Measurements from ENCODE around the gene ST6GALNAC6.
"Not testable (repeated sequence)": the region's sequence is repeated elsewhere in the genome, so short reads cannot be mapped to it uniquely, and the experiment has no call there.

The ST6GALNAC6 gene

DNA sequence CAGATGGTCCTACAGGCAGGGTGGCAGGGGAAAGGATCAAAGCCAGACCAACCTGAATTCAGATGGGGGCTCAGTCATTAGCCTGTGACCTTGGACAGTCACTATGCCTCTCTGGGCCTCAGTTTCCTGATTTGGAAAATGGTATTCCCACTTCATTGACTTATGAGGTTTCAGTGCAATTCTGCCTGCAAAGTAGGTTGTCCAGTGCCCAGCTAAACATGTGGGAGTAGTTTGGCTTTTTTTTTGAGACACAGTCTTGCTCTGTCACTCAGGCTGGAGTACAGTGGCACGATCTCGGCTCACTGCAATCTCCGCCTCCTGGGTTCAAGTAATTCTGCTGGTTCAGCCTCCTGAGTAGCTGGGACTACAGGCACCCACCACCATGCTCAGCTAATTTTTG lies 62.8 kb downstream of the ST6GALNAC6 start:
- not testable (repeated sequence) for H3K27me3 Mint-ChIP-seq, H3K36me3 Mint-ChIP-seq, H3K4me3 Mint-ChIP-seq, DNase-seq, H3K9me3 Mint-ChIP-seq, H3K27ac Mint-ChIP-seq
- CTCF ChIA-PET = interaction anchor here (1.3 kb wide), 2 partner anchors 34 to 102 kb away, joined by 4 to 5 read pairs; partner anchors contain the start of gene TOR2A
- peaks cover 13% of the 10 kb centered on the region for H3K4me1 Mint-ChIP-seq

DNA sequence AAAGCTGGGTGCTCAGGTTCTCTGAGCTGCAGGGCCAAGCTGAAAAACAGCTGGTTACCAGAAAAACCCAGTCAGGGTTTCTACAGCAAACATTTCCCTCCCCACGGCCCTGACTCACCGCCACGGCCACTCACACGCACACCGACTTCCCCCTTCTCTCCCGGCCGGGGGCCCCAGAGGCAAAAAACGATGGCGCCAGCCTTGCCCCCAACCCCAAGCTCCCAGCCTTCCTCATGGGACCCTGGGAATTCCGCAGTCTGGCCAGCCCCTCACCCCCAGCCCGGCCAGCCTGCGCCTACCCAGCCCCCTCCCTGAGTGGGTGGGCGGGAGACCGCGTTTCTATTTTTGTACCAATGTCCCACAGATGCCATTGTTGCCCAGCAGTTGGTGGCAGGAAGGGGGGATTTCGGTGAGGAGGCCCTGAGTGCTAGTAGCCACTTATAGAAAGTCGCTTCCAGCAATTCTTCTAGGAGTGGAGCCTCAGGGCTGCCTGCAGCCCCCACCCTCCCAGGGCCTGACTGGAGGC lies 63.3 kb downstream of the ST6GALNAC6 start:
- H3K27me3 Mint-ChIP-seq = no peaks in the 10 kb centered on the region
- H3K36me3 Mint-ChIP-seq = no peaks in the 10 kb centered on the region
- no peaks in the 10 kb centered on the region for H3K9me3 Mint-ChIP-seq
- no peak for DNase-seq
- CTCF ChIA-PET = interaction anchor here (1.3 kb wide), 1 partner anchor 34 kb away, joined by 5 read pairs; no protein-coding TSS in a partner anchor
- peaks cover 13% of the 10 kb centered on the region for H3K4me1 Mint-ChIP-seq
- H3K27ac Mint-ChIP-seq = no peak overlapping the region
- no peak overlapping the region for H3K4me3 Mint-ChIP-seq

Measured in activated naive CD4-positive, alpha-beta T cell treated with anti-CD3 and anti-CD28 coated beads, Interleukin-2, amount 10 ng/mL, durations not matched to agents 7 days and 5 days (primary cell).